ENCODE measurements around the gene SLC35C1.
A peak's percentile ranks its signal among the peaks of the same experiment; 100 is the strongest.
"Not testable (repeated sequence)": the region's sequence is repeated elsewhere in the genome, so short reads cannot be mapped to it uniquely, and the experiment has no call there.

The SLC35C1 gene

DNA sequence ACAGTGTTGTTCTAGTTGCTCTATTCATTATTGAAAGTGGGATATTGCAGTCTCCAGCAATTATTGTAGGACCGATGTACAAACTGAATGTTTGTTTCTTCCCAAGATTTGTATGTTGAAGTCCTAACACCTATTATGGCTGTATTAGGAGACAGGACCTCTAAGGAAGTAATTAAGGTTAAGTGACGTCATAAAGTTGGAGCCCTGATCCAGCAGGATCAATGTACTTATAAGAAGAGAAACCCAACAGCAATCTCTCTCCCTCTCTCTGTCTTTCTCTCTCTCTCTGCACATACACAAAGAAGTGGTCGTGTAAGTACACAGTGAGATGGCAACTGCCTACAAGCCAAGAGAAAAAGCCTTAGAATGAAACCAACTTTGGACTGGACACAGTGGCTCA is 16.1 kb upstream of the SLC35C1 start:
- no peak for DNase-seq (ENCODE audit: low spot score)

DNA sequence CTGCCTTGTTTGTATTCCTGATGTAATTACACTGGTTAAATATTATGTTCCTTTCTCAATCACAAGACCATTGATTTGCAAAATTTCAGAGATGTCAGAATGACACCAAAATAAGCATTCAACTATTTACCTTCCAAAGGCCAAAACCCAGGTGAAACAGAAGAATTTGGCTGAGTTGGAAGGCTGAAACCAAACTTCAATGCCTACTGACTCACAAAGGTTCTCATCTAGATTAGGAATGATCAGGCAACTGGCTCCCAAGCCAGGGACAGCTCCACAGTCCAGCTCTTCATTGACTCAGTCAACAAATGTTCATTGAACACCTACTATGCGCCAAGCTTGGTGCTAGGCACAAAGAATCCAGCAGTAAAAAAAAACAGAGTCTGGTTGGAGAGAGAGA is 13.4 kb upstream of the SLC35C1 start:
- DNase-seq (ENCODE audit: low spot score): no peak

DNA sequence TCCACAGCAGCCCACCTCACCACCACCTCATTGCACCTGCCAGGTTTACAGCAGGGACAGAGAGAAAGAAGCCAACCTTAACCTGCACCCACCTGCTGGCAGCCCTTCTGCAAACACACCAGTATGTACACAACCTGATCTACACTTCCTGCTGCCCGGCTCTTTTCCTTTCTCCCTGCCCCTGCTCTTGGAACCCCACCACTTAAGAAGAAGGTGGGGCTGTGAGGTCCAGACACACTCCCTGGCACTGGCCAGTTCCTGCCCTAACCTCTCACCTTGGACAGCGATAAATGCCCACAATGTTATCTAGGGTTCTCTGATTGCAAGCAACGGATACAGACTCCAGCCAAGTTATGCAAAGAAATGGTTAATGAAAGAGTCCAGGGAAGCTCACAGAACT is 10.8 kb upstream of the SLC35C1 start:
- no peak for DNase-seq (ENCODE audit: low spot score)

GRCh38 chr11:45795379-45795778 is 9.6 kb upstream of the SLC35C1 start:
- DNase-seq (ENCODE audit: low spot score): no peak

- DNase-seq (ENCODE audit: low spot score): no peak
These were observed 8.5 kb upstream of the SLC35C1 start for GRCh38 chr11:45796461-45796861.

GRCh38 chr11:45798793-45799441 is 6.0 kb upstream of the SLC35C1 start:
- no peak for DNase-seq (ENCODE audit: low spot score)

DNA sequence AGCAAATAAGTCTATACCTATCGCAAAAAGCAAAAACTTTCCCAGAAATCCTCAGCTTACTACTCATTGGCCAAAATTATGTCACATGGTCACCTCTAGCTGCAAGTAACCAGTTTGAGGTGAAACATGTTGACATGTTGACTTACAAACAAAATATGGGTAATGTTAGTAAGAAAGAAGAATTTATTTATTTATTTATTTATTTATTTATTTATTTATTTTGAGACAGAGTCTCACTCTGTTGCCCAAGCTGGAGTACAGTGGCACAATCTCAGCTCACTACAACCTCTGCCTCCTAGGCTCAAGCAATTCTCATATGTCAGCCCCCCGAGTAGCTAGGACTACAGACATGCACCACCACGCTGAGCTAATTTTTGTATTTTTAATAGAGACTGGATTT is 5.4 kb upstream of the SLC35C1 start:
- no peak for DNase-seq (ENCODE audit: low spot score)

- no peak for DNase-seq (ENCODE audit: low spot score)
These were observed 4.7 kb upstream of the SLC35C1 start for GRCh38 chr11:45800261-45800660.

GRCh38 chr11:45801723-45802315 is 3.1 kb upstream of the SLC35C1 start:
- no peak for DNase-seq (ENCODE audit: low spot score)

GRCh38 chr11:45802531-45803317 is 2.2 kb upstream of the SLC35C1 start:
- DNase-seq (ENCODE audit: low spot score): no peak

DNA sequence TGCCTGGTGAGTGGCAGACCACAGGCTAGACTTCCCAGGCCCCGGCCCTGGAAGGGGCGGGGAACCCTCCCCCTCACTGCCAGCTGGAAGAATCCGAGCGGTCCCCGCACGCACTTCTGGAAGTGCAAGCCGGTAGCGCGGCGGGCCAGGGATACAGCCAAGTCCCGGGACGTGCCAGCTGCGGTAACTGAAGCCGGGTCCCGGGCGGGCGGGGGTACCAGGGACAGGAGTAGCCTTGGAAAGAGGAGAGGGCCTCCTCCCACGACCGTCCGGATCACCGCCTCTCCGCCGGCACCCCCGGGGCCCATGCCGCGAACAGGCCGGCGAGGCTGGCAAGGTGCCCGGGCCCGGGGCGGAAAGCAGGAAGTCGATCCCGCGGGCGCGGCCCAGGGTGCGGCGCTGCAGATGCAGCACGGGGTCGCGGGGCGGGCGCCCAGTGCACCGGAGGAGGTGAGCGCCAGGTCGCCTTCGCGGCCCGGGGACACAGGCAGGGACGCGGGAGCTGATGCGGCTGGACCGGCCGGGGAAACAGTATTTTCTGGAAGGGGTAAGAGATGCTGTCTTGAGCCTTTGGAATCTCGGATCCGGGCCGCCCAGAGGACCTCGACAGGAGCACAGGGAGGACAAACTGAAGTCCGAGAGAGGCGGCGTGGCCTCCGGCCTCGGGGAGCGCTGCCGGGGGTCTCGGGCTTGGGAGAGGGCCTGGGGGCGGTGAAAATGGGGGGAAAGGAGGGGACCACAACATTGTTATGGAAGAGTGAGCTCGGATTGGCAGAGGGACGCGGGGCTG is 783 bp upstream of the SLC35C1 start:
- DNase-seq (ENCODE audit: low spot score): peak; percentile 64

GRCh38 chr11:45805305-45806071 is 539 bp downstream of the SLC35C1 start:
- DNase-seq (ENCODE audit: low spot score): no peak

DNA sequence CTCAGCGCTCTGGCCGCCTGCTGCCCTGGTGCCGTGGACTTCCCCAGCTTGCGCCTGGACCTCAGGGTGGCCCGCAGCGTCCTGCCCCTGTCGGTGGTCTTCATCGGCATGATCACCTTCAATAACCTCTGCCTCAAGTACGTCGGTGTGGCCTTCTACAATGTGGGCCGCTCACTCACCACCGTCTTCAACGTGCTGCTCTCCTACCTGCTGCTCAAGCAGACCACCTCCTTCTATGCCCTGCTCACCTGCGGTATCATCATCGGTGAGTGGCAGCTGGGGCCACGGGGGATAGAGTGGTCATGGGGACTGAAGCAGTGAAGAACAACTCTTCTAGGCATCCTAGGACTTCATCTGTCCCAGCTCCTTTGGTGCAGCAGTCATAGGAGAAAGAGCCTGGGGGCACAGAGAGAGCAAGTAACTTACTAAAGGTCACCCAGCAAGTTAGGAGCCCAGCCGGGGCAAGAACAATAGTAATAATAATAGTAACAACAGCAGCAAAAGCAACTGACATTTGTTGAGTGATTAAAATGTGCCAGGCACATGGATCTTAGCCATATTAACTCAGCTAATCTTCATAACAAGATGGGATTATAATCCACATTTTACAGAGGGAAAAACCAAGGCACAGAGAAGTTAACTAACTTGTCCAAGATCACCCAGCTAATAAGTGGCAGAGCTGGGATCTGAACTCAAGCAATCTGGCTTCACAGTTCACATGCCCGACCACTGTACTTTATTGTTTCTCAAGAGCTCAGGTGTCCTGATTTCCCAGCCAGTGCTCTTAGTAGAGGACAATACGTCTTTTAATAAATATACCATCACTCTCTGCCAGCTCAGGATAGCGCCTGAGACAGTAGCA is 1.4 kb downstream of the SLC35C1 start:
- DNase-seq (ENCODE audit: low spot score): no peak

GRCh38 chr11:45806937-45807791 is 2.2 kb downstream of the SLC35C1 start:
- no peak for DNase-seq (ENCODE audit: low spot score)

- DNase-seq (ENCODE audit: low spot score): no peak
These were observed 2.9 kb downstream of the SLC35C1 start for GRCh38 chr11:45807792-45808238.

DNA sequence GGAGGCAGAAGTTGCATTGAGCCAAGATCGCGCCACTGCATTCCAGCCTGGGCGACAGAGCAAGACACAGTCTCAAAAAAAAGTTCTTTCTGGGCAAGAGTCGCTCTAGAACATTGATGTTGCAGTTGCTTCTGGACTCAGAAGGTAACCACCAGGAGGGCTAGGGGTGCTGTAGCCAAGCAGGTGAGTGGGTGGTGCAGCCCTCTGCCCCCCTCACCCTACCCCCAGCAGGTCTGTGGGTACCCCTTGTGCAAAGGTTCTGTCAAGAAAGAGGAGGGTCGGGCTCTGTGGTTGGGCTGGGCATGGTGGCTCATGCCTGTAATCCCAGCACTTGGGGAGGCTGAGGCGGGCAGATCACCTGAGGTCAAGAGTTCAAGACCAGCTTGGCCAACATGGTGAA is 3.5 kb downstream of the SLC35C1 start:
- DNase-seq (ENCODE audit: low spot score): not testable (repeated sequence)

DNA sequence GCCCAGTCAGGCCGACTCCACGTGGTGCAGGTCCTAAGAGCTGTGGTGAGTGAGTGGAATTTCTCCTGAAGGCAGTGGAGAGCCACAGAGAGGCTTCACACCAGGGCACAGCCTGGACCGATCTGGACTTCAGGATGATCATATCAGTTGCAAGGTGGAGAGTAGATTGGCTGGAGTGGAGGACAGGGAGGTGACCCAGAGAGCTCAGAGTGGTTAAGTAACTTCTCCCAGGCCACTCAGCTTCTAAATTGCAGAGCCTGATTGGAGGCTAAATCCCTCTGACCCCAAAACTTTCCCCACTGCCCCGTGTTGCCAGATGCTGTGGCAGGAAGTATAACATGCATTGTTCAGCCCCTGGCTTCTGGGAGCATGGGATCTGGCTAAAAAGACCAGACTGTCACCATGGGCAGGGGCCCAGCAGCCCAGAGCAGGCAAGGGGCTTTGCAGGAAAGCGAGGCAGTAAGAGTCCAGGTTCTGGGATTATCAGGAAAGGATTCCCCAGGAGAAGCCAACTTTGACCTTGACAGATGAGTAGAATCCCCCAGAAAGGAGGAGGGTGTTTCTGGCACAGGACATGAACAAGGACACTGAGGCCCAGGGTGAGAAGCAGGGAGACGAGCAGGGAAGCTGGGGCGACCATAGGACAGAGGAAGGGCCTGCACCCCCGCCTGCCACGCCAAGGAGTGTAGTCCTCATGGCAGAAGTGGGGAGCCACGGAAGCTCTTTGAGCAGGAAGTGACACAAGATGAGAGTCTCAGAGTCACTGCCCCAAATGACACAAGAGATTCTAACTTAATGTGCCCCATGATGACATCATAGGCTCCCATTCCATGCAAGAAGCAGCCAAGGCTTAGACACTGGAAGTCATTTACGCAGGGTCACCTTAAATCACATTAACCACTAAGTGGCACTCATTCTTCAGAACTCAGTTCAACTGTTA is 4.8 kb downstream of the SLC35C1 start:
- DNase-seq (ENCODE audit: low spot score): no peak

GRCh38 chr11:45810431-45811108 is 5.6 kb downstream of the SLC35C1 start:
- no peak for DNase-seq (ENCODE audit: low spot score)
